ENCODE measurements around the gene APOL3.
"Not testable (repeated sequence)": the region's sequence is repeated elsewhere in the genome, so short reads cannot be mapped to it uniquely, and the experiment has no call there.

The APOL3 gene, protein sequence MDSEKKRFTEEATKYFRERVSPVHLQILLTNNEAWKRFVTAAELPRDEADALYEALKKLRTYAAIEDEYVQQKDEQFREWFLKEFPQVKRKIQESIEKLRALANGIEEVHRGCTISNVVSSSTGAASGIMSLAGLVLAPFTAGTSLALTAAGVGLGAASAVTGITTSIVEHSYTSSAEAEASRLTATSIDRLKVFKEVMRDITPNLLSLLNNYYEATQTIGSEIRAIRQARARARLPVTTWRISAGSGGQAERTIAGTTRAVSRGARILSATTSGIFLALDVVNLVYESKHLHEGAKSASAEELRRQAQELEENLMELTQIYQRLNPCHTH

GRCh38 chr22:36160499-36160942 lies at the start of gene APOL3:
TSS of gene APOL3 (minus strand) at chr22:36160755. CDS start at chr22:36149055, 11,700 bp downstream.
- peak in 2 of 3 experiments; percentile 22 to 24 for DNase-seq (ENCODE audit: low read depth in 3 of 3)

DNA sequence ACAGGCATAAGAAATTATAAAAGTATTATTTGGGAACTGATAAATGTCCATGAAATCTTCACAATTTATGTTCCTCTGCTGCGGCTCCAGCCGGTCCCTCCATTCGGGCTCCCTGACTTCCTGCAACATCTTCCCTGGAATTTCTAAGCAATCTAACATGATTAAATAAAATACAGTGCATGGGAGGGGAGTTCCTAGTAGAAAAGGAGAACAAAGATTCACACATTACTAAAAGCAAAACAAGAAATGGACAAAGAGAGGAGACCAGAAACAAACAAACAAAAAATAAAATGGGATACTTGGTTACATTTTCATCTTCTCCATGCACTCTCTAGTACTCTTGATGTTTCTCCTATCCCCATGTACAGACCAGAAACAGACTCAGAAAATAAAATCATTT lies 49.7 kb upstream of the APOL3 start:
- no peak for DNase-seq (ENCODE audit: low read depth in 3 of 3)

GRCh38 chr22:36209488-36209908 lies 48.9 kb upstream of the APOL3 start:
- DNase-seq (ENCODE audit: low read depth in 3 of 3): not testable (repeated sequence)

DNA sequence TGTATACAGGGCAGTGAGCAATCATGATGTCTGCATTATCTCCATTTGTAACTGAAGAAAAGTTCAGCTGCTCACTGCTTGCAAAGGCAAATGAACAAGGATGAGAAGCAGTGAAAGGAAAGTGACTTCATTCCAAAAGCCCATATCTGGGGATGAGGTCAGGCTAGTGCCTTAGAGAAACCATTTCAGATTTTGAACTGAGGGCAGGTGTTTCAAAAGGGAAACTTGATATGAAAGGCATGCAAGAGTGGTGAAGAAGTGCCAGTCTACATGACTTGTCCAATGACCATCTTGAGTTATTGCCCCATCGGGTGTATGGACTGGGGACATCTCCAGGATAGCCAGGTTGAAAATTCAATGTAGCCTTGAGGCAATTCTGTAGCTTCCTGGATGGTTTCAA lies 48.4 kb upstream of the APOL3 start:
- no peak for DNase-seq (ENCODE audit: low read depth in 3 of 3)

- DNase-seq (ENCODE audit: low read depth in 3 of 3): no peak
These were observed 47.7 kb upstream of the APOL3 start for GRCh38 chr22:36208162-36208765.

- no peak for DNase-seq (ENCODE audit: low read depth in 3 of 3)
These were observed 45.7 kb upstream of the APOL3 start for GRCh38 chr22:36206255-36206654.

- DNase-seq (ENCODE audit: low read depth in 3 of 3): not testable (repeated sequence)
These were observed 45.0 kb upstream of the APOL3 start for GRCh38 chr22:36205573-36205972.

GRCh38 chr22:36204632-36205015 lies 44.1 kb upstream of the APOL3 start:
- DNase-seq (ENCODE audit: low read depth in 3 of 3): no peak

DNA sequence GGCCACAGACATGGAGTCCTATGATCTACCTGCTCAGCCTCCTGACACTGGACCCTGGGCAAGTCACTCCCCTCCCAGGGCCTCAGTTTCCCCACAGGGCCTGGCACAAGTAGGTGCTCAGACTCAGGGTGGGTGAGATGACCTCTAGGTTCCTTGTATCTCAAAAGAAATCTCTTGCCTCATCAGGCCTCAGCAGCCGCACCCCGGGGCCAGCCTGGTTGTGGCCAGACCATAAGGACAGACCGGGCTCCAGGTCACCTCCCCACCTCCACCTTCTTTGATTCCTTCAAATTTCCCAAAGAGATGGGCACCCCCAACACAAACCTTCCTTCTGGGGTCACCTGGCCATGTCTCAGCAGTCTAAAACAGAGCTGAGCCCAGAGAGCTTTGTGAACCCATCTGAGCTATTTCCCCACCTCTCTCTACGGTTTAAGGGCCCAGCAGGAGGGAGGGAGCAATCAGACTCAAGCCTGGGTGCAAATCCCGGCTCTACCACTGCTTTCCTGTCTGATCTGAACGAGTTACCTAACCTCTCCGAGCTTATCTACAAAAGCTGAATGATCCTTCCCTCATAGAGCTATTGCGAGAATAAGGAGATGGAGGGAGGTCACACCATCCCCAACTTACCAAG lies 43.6 kb upstream of the APOL3 start:
- DNase-seq (ENCODE audit: low read depth in 3 of 3): no peak

- not testable (repeated sequence) for DNase-seq (ENCODE audit: low read depth in 3 of 3)
These were observed 42.9 kb upstream of the APOL3 start for GRCh38 chr22:36203441-36203840.

- not testable (repeated sequence) for DNase-seq (ENCODE audit: low read depth in 3 of 3)
These were observed 42.4 kb upstream of the APOL3 start for GRCh38 chr22:36202906-36203305.

- DNase-seq (ENCODE audit: low read depth in 3 of 3): no peak
These were observed 41.2 kb upstream of the APOL3 start, which contains the start of gene APOL4 for GRCh38 chr22:36201630-36202319. TSS of gene APOL4 (minus strand) at chr22:36201809. CDS start at chr22:36201734, 75 bp downstream.

DNA sequence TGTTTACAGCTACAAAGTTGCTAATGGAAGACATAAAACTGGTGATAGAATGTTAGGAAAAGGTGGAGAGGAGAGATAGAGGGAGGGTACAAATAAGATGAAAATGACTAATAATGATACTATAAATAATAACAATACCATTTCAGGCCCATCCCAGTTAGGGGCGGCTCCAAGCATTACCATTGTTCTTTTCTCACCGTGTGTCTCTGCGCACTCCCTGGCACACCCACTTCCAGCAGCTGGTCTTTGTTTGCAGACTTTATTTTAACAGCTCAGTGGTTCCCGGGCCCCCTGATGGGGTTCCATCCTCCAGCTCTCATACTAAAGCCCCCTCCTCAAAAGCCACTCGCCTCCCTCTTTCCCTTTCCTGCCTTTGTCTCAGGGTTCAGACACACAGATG lies 40.5 kb upstream of the APOL3 start:
- DNase-seq (ENCODE audit: low read depth in 3 of 3): not testable (repeated sequence)

DNA sequence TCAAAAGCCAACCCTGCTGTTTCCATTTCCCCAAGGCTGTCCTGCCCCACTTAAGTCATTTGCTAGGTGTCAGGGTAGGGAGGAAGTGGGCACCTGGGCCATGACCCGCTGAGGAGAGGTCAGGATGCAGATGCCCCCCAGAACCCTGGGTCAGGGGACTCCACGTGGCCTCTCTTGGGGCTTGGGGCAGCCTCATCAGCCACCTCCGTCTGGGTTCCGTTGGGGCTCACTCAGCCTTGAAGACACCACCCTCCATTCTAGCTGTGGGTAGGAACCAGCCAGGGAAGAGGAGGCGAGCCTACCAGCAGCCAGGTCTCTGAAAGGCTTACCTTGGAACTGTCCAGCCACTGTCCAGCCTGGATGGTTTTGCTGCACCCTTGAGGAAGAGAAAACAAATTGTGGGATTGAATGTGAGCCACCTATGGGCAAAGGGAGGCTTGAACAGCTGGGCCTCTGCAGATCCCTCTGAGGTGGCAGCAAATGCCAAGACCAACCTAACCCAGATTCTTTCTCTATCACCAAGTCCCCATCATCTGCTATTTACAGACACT lies 38.5 kb upstream of the APOL3 start:
- no peak for DNase-seq (ENCODE audit: low read depth in 3 of 3)

- no peak for DNase-seq (ENCODE audit: low read depth in 3 of 3)
These were observed 38.0 kb upstream of the APOL3 start for GRCh38 chr22:36198536-36198935.

- no peak for DNase-seq (ENCODE audit: low read depth in 3 of 3)
These were observed 37.1 kb upstream of the APOL3 start for GRCh38 chr22:36197514-36198146.

- DNase-seq (ENCODE audit: low read depth in 3 of 3): no peak
These were observed 36.5 kb upstream of the APOL3 start for GRCh38 chr22:36197065-36197440.

DNA sequence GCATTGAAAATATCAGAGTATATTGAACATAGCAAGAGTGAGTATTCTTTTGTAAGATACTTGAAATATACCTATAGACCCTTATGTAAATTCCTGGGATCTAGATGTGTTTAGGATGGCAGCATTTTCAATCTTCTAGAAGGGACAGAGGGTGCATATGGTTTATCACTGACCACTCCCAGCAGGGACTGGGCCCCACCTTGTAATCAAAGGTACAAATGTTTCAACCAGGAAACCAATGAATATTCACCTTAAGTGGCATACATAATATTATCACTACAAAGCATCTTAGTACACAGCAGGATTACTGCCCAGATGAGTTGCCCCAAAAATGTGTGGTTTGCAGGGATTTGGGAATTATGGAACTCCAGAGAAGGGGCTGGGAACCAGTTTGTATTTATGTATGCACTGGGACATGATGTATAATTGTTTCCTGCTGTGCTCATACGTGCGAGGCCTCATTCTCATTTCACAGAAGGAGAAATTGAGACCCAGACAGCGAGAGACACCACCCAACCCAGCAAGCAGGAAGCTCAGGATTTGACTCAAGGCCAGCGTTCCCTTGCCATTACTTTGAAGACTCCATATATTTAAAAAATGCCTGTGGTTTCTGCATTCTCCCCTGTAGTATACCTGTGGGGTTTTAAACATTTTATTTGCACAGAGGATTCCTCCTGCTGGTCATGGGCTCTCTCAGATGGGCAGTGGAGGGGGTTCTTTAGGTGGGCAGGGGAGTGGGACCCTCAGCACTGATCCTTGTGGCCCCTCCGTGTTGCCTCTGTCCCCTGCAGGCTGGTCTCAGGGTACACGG lies 35.9 kb upstream of the APOL3 start:
- no peak for DNase-seq (ENCODE audit: low read depth in 3 of 3)

DNA sequence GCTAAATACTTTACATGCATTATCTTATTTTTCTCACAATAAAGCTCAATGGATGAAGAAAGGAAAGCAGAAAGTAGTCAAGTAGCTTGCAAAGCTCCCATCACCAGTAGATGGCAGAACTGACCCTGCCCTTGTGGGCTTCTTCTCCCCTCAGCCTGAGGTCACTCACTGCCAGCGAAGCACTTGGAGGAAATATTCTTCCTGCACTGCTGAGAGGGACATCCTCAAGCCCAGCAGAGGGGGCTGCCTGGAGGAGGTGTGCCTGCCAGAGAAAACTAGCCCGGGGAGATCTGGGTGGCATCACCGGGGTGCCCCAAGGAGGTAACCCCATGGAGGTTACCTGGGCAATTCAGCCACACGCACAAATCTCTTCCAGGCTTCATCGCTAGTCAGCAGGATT lies 34.4 kb upstream of the APOL3 start:
- peak in 2 of 3 experiments; percentile 5 to 18 for DNase-seq (ENCODE audit: low read depth in 3 of 3)

- no peak for DNase-seq (ENCODE audit: low read depth in 3 of 3)
These were observed 33.8 kb upstream of the APOL3 start for GRCh38 chr22:36194385-36194784.

DNA sequence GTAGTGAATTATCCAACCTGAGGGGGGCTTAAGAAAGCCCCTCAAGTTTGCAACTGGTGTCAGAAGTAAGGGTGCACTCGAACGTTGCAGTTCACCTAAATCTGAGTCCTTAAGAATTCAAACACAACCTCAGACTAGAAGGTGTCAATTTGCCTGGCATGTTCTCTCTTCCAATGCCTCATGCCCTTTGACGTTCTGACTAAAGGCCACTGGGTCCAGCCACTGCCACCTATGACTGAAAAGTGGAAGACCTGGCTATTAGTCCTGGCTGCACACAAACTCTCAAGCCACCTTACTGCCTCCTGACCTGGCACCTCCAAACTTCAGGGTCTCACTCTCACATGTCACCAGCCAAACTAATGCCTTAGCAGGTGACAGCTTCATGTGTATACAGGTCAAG lies 33.0 kb upstream of the APOL3 start:
- DNase-seq (ENCODE audit: low read depth in 3 of 3): no peak

All from stimulated activated CD4-positive, alpha-beta T cell treated with anti-CD3 and anti-CD28 coated beads, TNF-alpha, amount 100 ng/mL, for 4 hours (primary cell).